GM18526 (cell line): ENCODE data around the gene CSH2.
A peak's percentile ranks its signal among the peaks of the same experiment; 100 is the strongest.

Experiments used
- POLR2A ChIP-seq: IDR thresholded peaks from 3 replicates; pipeline ENCODE4 v1.6.1; 2011; ENCODE audit not compliant: insufficient read length; ENCODE audit errors: extremely low read depth

CSH2 gene

DNA sequence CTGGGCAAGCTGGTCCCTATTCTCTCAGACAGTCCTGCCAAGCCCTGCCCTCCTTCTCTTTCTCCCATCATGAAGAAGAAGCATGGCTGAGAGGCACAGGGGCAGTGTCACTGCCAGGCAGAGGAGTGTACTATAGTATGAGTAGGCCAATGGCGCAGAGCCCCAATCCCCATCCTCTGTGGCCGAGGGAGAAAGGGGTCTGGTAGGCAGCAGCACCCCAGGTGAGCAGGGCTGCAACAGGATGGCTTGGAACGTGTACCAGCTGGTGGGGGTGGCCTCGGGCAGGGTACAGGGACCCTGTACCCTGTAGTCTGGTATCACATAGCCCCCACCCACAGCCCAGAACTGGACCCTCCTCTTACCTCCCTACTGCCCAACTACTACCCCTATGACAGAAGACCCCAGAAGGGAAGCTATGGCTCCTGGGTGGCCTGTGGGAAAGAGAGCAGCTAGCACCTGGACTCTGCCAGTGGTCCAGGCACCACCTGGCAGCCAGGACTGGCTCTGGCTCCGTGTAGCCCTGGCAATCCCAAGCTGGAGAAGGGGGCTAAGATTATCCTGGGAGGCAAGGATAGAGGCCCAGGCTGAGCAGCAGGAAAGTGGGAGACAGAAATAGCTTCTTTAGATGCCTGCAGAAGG, 35.4 kb downstream of the CSH2 start:
- no peak for TF ChIP-seq POLR2A

DNA sequence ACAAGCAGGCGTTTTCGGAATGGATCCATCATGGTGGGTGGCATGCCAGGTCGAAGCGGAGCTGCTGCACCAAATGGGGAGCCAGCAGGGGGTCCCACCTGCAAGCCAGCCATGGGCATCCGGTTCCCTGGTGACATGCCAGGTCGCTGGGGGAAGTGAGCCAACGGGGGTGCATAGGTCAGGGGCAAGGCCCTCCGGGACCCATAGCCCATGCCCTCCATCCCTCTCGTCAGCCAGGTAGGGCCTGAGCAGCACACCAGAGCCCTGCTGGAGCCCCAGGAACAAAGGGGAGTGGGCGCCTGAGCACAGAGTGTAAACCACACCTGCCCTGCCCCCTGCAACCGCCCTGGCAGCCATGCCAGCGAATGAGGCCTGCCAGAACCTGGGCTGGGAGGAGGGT, 36.0 kb downstream of the CSH2 start:
- no peak for TF ChIP-seq POLR2A

DNA sequence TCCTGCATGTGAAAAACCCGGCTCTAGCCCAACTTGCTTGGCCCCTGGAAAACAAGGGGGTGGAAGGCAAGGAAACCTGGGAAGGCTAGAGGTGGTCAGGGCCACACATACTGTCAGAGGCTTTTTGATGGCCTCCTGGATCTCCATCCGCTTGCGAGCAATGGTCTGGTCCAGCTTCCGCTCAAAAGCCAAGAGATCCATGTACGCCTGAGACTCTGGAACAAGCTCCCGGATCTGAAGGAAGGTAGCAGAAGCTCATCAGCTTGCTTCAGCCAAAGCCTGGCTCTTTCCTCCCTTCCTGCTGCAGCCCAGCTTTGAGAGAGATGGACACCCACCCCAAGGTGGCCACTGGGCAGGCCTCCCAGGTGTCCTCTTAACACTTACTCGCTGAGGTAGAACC, 36.7 kb downstream of the CSH2 start:
- TF ChIP-seq POLR2A: no peak

DNA sequence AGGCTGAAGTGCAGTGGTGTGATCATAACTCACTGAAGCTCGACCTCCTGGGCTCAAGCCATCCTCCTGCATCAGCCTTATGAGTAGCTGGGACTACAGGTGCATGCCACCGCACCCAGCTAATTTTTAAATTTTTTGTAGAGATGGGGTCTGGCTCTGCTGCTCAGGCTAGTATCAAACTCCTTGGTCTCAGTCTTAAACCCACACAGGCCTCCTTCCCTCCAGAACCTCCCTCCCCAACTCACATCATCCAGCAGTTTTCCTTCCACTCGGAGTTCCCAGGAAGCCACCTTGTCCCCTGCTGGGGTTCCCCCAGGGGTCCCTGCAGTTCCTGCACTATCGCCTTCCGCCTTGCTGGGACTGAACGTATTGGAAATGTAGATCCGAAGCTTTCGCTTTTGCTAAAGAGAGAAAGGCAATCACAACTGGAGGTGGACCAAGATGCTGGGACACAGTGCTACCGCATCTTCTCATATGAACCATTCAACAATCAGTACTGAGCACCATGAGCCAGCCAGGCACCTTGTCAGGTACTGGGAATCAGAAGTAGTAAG, 38.2 kb downstream of the CSH2 start:
- no peak for TF ChIP-seq POLR2A

DNA sequence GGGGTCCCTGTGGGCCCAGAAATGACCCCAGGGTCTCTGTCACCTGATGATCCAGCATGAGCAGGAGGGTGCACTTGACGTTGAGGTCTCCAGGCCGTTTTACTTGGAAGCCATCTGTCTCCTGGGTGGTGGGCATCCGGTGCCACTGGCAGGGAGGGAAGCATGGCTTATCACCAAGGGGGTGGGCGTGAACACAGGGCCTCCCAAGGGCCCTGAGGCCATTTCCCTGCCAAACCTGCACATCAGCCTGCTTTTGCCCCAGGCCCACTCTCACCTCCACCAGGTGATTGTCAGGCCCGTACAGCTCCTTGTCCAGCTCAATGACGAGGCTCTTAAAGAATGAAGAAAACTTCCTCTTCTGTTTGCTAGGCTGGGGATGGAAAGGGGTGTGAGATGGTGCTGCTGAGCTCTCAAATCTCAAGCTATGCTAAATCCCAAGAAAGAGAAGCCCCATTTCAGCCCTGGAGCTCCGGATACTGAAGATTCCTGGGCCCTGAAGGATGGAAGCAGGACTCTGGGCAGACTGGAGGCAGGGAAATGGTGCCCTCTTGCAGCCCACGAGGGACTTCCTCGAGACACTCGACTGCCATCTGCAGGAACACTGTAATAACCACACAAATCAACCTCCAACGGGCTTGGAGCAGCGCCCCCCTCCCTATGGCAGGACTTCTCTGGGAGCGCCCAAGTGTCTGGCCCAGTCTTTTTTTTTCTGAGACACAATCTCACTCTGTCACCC, 38.9 kb downstream of the CSH2 start:
- TF ChIP-seq POLR2A: peak; percentile 16

DNA sequence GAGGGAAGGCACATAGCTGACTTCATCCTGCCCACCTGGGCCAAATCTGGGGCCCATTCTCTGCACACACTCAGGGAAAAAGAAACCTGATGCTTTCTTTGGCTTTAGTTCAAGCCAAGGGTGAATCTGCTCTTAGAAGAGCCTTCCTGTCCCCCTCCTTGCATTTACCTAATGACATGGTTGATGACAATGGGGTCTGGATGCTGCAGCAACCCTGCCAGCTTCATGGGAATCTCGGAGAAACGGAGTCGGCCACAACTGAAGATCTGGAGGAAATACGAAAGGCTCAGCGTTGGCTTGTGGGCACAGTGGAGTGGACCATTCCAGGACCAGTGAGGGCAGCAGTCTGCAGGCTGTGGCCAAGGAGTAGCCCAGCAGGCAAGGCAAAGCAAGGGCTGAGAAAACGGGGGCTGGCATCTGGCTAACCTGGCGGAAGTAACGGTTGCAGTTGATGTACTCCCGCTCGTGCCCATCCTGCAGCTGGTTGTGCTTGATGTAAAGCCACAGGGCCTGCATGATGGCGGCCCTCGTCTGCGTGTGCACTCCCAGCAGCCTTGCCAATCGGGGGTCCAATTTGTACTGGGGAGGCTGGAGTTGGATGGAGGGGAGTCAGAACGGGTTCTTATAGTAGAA, 39.6 kb downstream of the CSH2 start:
- TF ChIP-seq POLR2A: no peak

DNA sequence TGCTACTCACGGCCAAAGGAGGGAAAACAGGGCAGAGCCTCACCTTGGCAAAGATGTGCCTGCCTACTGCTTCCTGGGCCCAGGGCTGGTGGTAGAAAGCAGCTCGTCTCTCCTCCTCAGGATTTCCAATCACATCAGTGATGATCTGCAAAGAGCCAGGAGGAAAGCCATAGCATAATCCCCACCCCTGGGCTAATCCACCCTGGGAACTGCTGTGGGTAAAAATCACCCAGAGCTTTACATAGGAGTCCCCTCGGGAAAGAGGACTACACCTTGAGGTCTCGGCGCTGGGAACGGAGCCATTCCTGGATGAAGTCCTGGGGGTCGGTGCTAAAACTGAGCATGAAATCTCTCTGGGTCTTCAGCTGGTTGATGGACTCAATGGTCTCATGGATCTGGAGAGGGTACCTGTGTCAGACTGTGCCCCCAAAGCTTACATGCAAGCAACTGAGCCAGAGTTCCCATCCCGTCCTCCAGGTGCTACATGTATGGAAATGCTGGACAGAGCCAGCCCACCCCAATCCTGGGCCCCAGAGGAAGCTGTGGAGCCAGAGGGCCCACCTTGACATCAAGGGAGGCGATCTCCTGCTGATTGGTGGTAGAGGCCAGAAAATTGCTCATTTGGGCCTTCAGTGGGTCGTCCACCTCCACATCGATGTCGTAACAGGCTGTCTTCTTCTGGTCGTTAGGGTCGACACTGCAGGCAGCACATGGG, 40.3 kb downstream of the CSH2 start:
- TF ChIP-seq POLR2A: no peak

DNA sequence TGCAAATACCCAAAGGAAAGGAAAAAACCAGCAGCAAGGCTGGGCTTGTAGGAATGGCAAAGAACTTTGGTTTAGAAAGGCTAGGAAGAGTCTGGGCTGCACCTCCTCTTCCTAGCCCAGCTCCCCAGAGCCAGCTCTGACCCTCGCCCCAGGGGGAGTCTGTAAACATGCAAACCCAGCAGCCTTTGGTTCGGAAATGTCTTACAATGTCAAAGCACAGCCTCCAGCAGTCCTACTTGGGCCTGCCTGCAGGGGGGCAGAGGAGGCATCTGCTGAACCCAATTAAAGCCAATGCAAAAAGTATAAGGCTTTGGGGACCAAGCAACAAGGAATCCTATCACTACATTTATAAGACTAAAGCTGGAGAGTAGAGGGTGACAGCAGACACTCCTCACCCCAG, 41.0 kb downstream of the CSH2 start:
- TF ChIP-seq POLR2A: no peak

DNA sequence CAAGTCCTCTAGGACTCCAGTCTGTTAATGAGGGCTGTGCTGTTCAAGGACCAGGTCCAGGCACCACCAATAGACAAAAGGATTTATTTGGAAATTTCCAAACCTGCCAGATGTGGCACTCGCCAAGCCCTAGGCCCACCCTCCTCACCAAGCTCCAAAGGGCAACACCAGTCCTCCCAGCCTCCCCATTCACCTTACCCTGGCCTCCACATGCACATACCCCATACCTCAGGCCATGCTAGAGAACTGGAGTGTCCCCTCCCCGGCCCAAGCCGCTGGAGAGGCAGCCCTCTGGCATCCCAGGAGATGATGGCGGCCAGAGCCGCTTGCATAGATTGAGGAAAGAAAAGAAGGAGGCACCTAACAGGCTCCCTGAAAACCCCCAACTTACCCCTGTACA, 41.5 kb downstream of the CSH2 start:
- TF ChIP-seq POLR2A: no peak

DNA sequence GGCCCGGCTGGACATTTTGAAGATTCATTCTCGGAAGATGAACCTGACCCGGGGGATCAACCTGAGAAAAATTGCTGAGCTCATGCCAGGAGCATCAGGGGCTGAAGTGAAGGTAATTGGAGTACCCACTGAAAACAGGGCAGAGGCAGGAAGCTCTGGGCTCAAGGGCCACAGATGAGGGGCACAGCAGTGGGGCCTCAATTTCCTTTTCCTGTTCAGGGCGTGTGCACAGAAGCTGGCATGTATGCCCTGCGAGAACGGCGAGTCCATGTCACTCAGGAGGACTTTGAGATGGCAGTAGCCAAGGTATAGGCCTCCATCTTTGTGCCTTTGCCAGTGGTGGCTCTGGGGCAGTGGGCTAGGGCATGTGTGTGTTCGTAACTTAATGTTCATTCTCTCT, 42.0 kb downstream of the CSH2 start:
- TF ChIP-seq POLR2A: no peak

DNA sequence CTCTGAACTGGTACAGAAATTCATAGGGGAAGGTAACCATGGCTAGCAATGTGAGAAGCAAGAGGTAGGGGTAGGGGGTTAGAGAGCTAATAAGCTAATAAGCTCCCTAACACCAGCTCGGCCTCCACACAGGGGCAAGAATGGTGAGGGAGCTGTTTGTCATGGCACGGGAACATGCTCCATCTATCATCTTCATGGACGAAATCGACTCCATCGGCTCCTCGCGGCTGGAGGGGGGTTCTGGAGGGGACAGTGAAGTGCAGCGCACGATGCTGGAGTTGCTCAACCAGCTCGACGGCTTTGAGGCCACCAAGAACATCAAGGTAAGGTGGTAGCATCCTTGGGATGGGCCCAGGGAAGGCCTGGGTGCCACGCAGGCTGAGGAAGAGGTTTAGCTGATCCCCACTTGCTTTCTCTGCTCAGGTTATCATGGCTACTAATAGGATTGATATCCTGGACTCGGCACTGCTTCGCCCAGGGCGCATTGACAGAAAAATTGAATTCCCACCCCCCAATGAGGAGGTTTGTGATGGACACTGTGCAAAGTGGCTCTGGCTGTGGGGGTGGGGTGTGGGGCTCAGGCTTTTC, 42.5 kb downstream of the CSH2 start:
- TF ChIP-seq POLR2A: no peak

DNA sequence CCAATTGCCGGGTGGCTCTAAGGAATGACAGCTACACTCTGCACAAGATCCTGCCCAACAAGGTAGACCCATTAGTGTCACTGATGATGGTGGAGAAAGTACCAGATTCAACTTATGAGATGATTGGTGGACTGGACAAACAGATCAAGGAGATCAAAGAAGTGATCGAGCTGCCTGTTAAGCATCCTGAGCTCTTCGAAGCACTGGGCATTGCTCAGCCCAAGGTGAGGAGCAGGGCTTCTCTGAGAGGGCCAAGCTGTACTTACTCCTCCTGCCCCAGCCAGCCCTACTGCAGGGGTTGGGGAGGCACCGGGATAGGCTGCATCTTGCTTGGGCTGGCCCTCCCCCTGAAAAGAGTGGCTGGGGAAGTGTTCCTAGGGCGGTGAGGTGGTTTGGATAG, 43.2 kb downstream of the CSH2 start:
- no peak for TF ChIP-seq POLR2A

DNA sequence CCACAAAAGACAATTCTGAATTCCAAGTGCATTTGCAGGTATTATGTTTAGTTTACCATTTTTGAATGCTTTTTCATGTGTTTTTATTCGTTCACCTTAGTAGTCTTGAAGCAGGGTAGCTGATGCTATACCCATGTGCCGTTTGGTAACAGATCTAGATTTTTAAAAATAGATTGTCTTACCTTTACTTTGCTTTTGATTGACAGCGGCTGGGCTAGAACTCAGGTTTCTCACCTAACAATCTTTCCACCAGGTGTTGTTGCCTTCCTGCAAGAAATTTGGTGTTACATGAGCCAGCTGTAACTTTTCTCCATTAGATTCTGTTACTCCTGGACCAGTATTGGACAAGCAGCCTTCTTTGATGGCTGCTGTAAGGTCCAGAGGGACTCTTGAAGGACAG, 44.5 kb downstream of the CSH2 start:
- no peak for TF ChIP-seq POLR2A

DNA sequence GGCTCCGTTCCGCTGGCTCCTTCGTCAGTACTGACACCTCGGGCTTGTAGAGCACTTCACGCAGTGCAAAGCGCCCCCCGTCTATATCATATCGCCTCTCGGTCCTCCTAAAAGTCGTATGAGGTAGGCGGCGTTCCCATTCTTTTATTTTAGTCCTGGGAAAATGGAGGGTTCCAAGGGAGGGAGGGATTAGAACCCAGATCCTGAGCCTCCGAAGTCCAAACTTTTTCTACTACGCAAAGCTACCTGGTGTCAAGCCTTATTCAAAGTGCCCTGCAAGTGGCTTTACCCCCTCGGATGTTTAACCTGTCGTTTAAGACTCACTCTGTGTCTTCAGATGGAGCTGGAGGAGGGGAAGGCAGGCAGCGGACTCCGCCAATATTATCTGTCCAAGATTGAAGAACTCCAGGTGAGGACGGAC, 45.7 kb downstream of the CSH2 start:
- TF ChIP-seq POLR2A: no peak
